HPDE6-E6E7 (cell line): ENCODE measurements around the gene SLC35C1.
"Not testable (repeated sequence)": the region's sequence is repeated elsewhere in the genome, so short reads cannot be mapped to it uniquely, and the experiment has no call there.

Source experiments
- DNase-seq: peaks from one replicate; pipeline ENCODE4 v3.0.0; 2011; ENCODE audit warnings: missing footprints; ENCODE audit errors: extremely low spot score

SLC35C1 gene

GRCh38 chr11:45811109-45811435 is 6.1 kb downstream of the SLC35C1 start:
- DNase-seq, result no peak

GRCh38 chr11:45811571-45812290 is 6.8 kb downstream of the SLC35C1 start:
- DNase-seq, result no peak

- no peak for DNase-seq
Measured at GRCh38 chr11:45812581-45813548, 7.9 kb downstream of the SLC35C1 start.

GRCh38 chr11:45815747-45816146 is 10.8 kb downstream of the SLC35C1 start:
- DNase-seq, result peak; percentile 34

GRCh38 chr11:45816614-45817013 is 11.7 kb downstream of the SLC35C1 start:
- DNase-seq, result no peak

- no peak for DNase-seq
Measured at GRCh38 chr11:45817191-45817590, 12.2 kb downstream of the SLC35C1 start.

GRCh38 chr11:45818961-45819605 is 14.1 kb downstream of the SLC35C1 start:
- no peak for DNase-seq

- no peak for DNase-seq
Measured at GRCh38 chr11:45820211-45820857, 15.4 kb downstream of the SLC35C1 start.

GRCh38 chr11:45826492-45826891 is 21.5 kb downstream of the SLC35C1 start:
- DNase-seq, result not testable (repeated sequence)

- DNase-seq, result no peak
Measured at GRCh38 chr11:45827123-45827522, 22.2 kb downstream of the SLC35C1 start.

GRCh38 chr11:45828996-45829395 is 24.0 kb downstream of the SLC35C1 start:
- DNase-seq, result no peak

- no peak for DNase-seq
Measured at GRCh38 chr11:45830596-45830995, 25.6 kb downstream of the SLC35C1 start.

GRCh38 chr11:45832811-45833441 is 28.0 kb downstream of the SLC35C1 start:
- DNase-seq, result no peak

GRCh38 chr11:45833761-45834160 is 28.8 kb downstream of the SLC35C1 start:
- no peak for DNase-seq

- no peak for DNase-seq
Measured at GRCh38 chr11:45834298-45834756, 29.4 kb downstream of the SLC35C1 start.

GRCh38 chr11:45839204-45839603 is 34.3 kb downstream of the SLC35C1 start:
- DNase-seq, result no peak

GRCh38 chr11:45840251-45840650 is 35.3 kb downstream of the SLC35C1 start:
- not testable (repeated sequence) for DNase-seq

- peak; percentile 86 for DNase-seq
Measured at GRCh38 chr11:45843158-45843924, 38.4 kb downstream of the SLC35C1 start.

GRCh38 chr11:45844822-45845578 is 40.1 kb downstream of the SLC35C1 start:
- DNase-seq, result no peak

GRCh38 chr11:45846174-45846675 is 41.3 kb downstream of the SLC35C1 start:
- no peak for DNase-seq
